HG02798 (cell line): ENCODE data around the gene SLC25A46.
"Not testable (repeated sequence)": the region's sequence is repeated elsewhere in the genome, so short reads cannot be mapped to it uniquely, and the experiment has no call there.

Experiments
- ATAC-seq: cut with Tn5 transposase; IDR thresholded peaks from one replicate; pipeline ENCODE4 v1.9.1; 2021; ENCODE audit warnings: mild to moderate bottlenecking; ENCODE audit not compliant: unreplicated experiment, poor library complexity

Gene SLC25A46

GRCh38 chr5:110738812-110739651 is at the start of gene SLC25A46:
TSS of gene SLC25A46 (plus strand) at chr5:110739007. CDS start at chr5:110739120, 113 bp downstream.
- peak; percentile 96 for ATAC-seq

- not testable (repeated sequence) for ATAC-seq
Measured at GRCh38 chr5:110690587-110690986, 48.2 kb upstream of the SLC25A46 start.

- ATAC-seq: not testable (repeated sequence)
Measured at GRCh38 chr5:110692669-110693068, 46.1 kb upstream of the SLC25A46 start.

GRCh38 chr5:110702300-110702699 is 36.5 kb upstream of the SLC25A46 start:
- ATAC-seq: no peak

- no peak for ATAC-seq
Measured at GRCh38 chr5:110702704-110703103, 36.1 kb upstream of the SLC25A46 start.

- ATAC-seq: no peak
Measured at GRCh38 chr5:110703481-110703880, 35.3 kb upstream of the SLC25A46 start.

GRCh38 chr5:110705349-110705748 is 33.5 kb upstream of the SLC25A46 start:
- ATAC-seq: no peak

GRCh38 chr5:110707260-110707844 is 31.5 kb upstream of the SLC25A46 start:
- ATAC-seq: no peak

GRCh38 chr5:110716247-110717245 is 22.3 kb upstream of the SLC25A46 start:
- peak; percentile 97 for ATAC-seq

GRCh38 chr5:110718311-110718710 is 20.5 kb upstream of the SLC25A46 start:
- no peak for ATAC-seq

GRCh38 chr5:110726249-110727024 is 12.4 kb upstream of the SLC25A46 start, which contains the start of gene TMEM232:
TSS of gene TMEM232 (minus strand) at chr5:110726671. CDS start at chr5:110667352, 59,319 bp downstream.
- peak; percentile 100 for ATAC-seq

GRCh38 chr5:110727025-110727314 is 11.8 kb upstream of the SLC25A46 start:
- peak; percentile 69 for ATAC-seq

- not testable (repeated sequence) for ATAC-seq
Measured at GRCh38 chr5:110731499-110731898, 7.3 kb upstream of the SLC25A46 start.

- no peak for ATAC-seq
Measured at GRCh38 chr5:110734101-110734500, 4.7 kb upstream of the SLC25A46 start.

- ATAC-seq: no peak
Measured at GRCh38 chr5:110735556-110735955, 3.3 kb upstream of the SLC25A46 start.

- ATAC-seq: no peak
Measured at GRCh38 chr5:110736753-110737152, 2.1 kb upstream of the SLC25A46 start.

GRCh38 chr5:110738503-110738811 is 350 bp upstream of the SLC25A46 start:
- ATAC-seq: peak; percentile 70

- ATAC-seq: peak; percentile 98
Measured at GRCh38 chr5:110751902-110752762, 13.3 kb downstream of the SLC25A46 start.

GRCh38 chr5:110752953-110753352 is 14.1 kb downstream of the SLC25A46 start:
- peak; percentile 24 for ATAC-seq
